ENCODE results near the gene ADRM1. TPM values are rescaled to one million over a fixed set of nuclear protein-coding genes. Genes with fewer than 3 reads are reported as not detected.
A peak's percentile ranks its signal among the peaks of the same experiment; 100 is the strongest.

Gene ADRM1
- total RNA-seq, 4 donors from 2014 or later: 84.7 to 155 (median 146) TPM

- no peak for DNase-seq (ENCODE audit: low spot score in 2 of 2)
- Histone ChIP-seq H3K4me3 (no peak overlapping the region), H3K27me3 (no peaks in the 10 kb centered on the region), H3K36me3 (peaks cover 73% of the 10 kb centered on the region), H3K27ac (no peak overlapping the region), H3K4me1 (peaks cover 16% of the 10 kb centered on the region), H3K9me3 (no peaks in the 10 kb centered on the region)
- TF ChIP-seq POLR2AphosphoS5 (IDR thresholded peaks at IDR 0.05): no peak
- TF ChIP-seq EP300 (IDR thresholded peaks at IDR 0.05): no peak
- TF ChIP-seq POLR2A (IDR thresholded peaks at IDR 0.05): no peak
- TF ChIP-seq, protein P1, sequence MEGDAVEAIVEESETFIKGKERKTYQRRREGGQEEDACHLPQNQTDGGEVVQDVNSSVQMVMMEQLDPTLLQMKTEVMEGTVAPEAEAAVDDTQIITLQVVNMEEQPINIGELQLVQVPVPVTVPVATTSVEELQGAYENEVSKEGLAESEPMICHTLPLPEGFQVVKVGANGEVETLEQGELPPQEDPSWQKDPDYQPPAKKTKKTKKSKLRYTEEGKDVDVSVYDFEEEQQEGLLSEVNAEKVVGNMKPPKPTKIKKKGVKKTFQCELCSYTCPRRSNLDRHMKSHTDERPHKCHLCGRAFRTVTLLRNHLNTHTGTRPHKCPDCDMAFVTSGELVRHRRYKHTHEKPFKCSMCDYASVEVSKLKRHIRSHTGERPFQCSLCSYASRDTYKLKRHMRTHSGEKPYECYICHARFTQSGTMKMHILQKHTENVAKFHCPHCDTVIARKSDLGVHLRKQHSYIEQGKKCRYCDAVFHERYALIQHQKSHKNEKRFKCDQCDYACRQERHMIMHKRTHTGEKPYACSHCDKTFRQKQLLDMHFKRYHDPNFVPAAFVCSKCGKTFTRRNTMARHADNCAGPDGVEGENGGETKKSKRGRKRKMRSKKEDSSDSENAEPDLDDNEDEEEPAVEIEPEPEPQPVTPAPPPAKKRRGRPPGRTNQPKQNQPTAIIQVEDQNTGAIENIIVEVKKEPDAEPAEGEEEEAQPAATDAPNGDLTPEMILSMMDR (IDR thresholded peaks at IDR 0.05): no peak
- WGBS: 79% methylated on average over 10 of the region's 11 CpGs
Observed at GRCh38 chr20:62292108-62292507, 10.7 kb upstream of the ADRM1 start.

GRCh38 chr20:62293111-62293784 lies 9.5 kb upstream of the ADRM1 start:
- peaks cover 4% of the 10 kb centered on the region for H3K4me1 ChIP-seq
- H3K9me3 ChIP-seq: no peaks in the 10 kb centered on the region
- DNase-seq (ENCODE audit: low spot score in 2 of 2): no peak
- TF ChIP-seq EP300 (IDR thresholded peaks at IDR 0.05): no peak
- no peak for TF ChIP-seq POLR2AphosphoS5 (IDR thresholded peaks at IDR 0.05)
- TF ChIP-seq POLR2A (IDR thresholded peaks at IDR 0.05): no peak
- TF ChIP-seq, protein P1 (IDR thresholded peaks at IDR 0.05): no peak
- no peak overlapping the region for H3K4me3 ChIP-seq
- no peaks in the 10 kb centered on the region for H3K27me3 ChIP-seq
- H3K36me3 ChIP-seq: peaks cover 78% of the 10 kb centered on the region
- H3K27ac ChIP-seq: no peak overlapping the region
- 89% methylated on average over 20 of the region's 20 CpGs for WGBS

DNA sequence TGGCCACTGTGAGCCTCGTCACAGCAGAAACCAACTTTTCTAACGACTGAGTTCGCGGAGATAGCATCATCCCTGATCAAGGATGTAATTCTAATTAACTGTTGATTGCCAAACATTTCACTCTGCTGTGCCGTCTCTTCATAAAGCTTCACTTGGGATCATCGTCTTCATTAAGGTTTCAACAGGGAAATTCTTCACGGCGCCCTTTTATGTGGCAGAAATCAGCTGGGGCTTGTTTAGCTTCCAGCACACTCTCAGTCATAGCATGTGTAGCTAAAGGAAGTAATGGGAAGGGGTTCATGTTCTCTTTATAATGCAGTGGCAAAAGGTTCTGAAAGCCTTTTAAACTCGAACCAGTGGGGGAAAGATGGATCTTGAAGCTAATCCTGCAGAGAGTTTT lies 8.9 kb upstream of the ADRM1 start:
- WGBS: 88% methylated on average over 9 of the region's 9 CpGs
- H3K36me3 ChIP-seq: peaks cover 80% of the 10 kb centered on the region
- no peak for DNase-seq (ENCODE audit: low spot score in 2 of 2)

GRCh38 chr20:62294516-62294915 lies 8.3 kb upstream of the ADRM1 start:
- H3K9me3 ChIP-seq: no peaks in the 10 kb centered on the region
- DNase-seq (ENCODE audit: low spot score in 2 of 2): no peak
- 83% methylated on average over 17 of the region's 17 CpGs for WGBS
- H3K4me1 ChIP-seq: no peaks in the 10 kb centered on the region
- no peak for TF ChIP-seq EP300 (IDR thresholded peaks at IDR 0.05)
- TF ChIP-seq, protein P1 (IDR thresholded peaks at IDR 0.05): no peak
- TF ChIP-seq POLR2AphosphoS5 (IDR thresholded peaks at IDR 0.05): no peak
- TF ChIP-seq POLR2A (IDR thresholded peaks at IDR 0.05): no peak
- no peak overlapping the region for H3K4me3 ChIP-seq
- no peaks in the 10 kb centered on the region for H3K27me3 ChIP-seq
- H3K27ac ChIP-seq: no peak overlapping the region
- peaks cover 76% of the 10 kb centered on the region for H3K36me3 ChIP-seq

More for the DNA sequence above, 8.9 kb upstream of the ADRM1 start:
- no peaks in the 10 kb centered on the region for H3K4me1 ChIP-seq
- no peak for TF ChIP-seq EP300 (IDR thresholded peaks at IDR 0.05)
- TF ChIP-seq, protein P1 (IDR thresholded peaks at IDR 0.05): no peak
- TF ChIP-seq POLR2A (IDR thresholded peaks at IDR 0.05): no peak
- no peak for TF ChIP-seq POLR2AphosphoS5 (IDR thresholded peaks at IDR 0.05)
- no peak overlapping the region for H3K4me3 ChIP-seq
- no peaks in the 10 kb centered on the region for H3K27me3 ChIP-seq
- H3K9me3 ChIP-seq: no peaks in the 10 kb centered on the region
- no peak overlapping the region for H3K27ac ChIP-seq

DNA sequence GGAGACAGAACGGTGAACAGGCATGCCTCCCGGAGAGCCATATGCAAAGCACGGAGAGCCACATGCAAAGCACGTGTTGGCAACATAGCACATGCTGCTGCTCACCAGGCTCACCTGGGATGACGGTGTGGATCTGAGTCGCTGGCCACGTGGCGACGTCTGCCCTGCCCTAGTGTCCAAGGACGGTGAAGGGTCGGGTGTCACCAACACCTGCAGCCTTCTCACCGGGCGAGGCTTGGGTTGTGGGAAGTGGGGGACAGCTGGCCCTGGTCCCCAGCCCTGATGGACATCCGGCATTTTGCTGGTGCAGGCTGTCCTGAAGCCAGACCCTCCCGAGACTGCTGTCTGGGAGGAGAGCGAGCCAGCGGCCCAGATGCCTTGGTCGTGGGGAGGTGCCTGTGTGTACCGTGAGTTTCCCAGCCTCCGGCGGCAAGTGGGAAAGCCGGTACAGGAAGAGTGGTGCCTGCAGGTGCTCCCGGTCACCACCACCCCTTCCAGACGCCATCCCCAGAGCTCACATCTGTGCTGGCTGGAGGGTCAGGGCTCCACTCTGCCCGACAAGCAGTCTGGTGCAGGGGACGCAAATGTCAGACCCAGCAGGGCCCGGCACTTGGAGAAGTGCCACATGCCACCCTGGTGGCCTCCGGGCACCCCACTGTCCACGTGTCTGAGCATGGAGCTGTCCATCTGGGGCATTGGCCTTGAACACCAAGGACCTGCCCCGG lies 5.9 kb upstream of the ADRM1 start:
- Histone ChIP-seq H3K27ac (peak overlapping the region; percentile 4), H3K4me3 (no peak overlapping the region), H3K4me1 (no peaks in the 10 kb centered on the region), H3K9me3 (no peaks in the 10 kb centered on the region), H3K27me3 (no peaks in the 10 kb centered on the region), H3K36me3 (peaks cover 58% of the 10 kb centered on the region)
- TF ChIP-seq EP300 (IDR thresholded peaks at IDR 0.05): no peak
- no peak for TF ChIP-seq POLR2A (IDR thresholded peaks at IDR 0.05)
- no peak for TF ChIP-seq POLR2AphosphoS5 (IDR thresholded peaks at IDR 0.05)
- TF ChIP-seq, protein P1 (IDR thresholded peaks at IDR 0.05): no peak
- WGBS: 76% methylated on average over 18 of the region's 30 CpGs
- DNase-seq (ENCODE audit: low spot score in 2 of 2): no peak
